ENCODE measurements around the gene LAMC3. TPM values are rescaled to one million over a fixed set of nuclear protein-coding genes. Genes with fewer than 3 reads are reported as not detected.

LAMC3 gene
- total RNA-seq = under 0.01 TPM

- DNase-seq (ENCODE audit: low read depth in 2 of 3, low spot score in 2 of 3) = peak in 2 of 3 donors; percentile 51 to 53
Measured at GRCh38 chr9:131008909-131009618, at the start of gene LAMC3. TSS of gene LAMC3 (plus strand) at chr9:131009174. CDS start at chr9:131009215, 41 bp downstream.

GRCh38 chr9:130959809-130960334 is 49.1 kb upstream of the LAMC3 start:
- DNase-seq (ENCODE audit: low read depth in 2 of 3, low spot score in 2 of 3) = no peak

GRCh38 chr9:130960522-130961378 is 48.2 kb upstream of the LAMC3 start:
- DNase-seq (ENCODE audit: low read depth in 2 of 3, low spot score in 2 of 3) = no peak

- no peak for DNase-seq (ENCODE audit: low read depth in 2 of 3, low spot score in 2 of 3)
Measured at GRCh38 chr9:130961511-130962300, 47.3 kb upstream of the LAMC3 start.

GRCh38 chr9:130962418-130963316 is 46.3 kb upstream of the LAMC3 start:
- no peak for DNase-seq (ENCODE audit: low read depth in 2 of 3, low spot score in 2 of 3)

- no peak for DNase-seq (ENCODE audit: low read depth in 2 of 3, low spot score in 2 of 3)
Measured at GRCh38 chr9:130963337-130963908, 45.6 kb upstream of the LAMC3 start.

GRCh38 chr9:130963916-130964315 is 45.1 kb upstream of the LAMC3 start:
- DNase-seq (ENCODE audit: low read depth in 2 of 3, low spot score in 2 of 3) = no peak

GRCh38 chr9:130965680-130966079 is 43.3 kb upstream of the LAMC3 start:
- DNase-seq (ENCODE audit: low read depth in 2 of 3, low spot score in 2 of 3) = no peak

GRCh38 chr9:130970052-130970451 is 38.9 kb upstream of the LAMC3 start:
- no peak for DNase-seq (ENCODE audit: low read depth in 2 of 3, low spot score in 2 of 3)

GRCh38 chr9:130970855-130971254 is 38.1 kb upstream of the LAMC3 start:
- no peak for DNase-seq (ENCODE audit: low read depth in 2 of 3, low spot score in 2 of 3)

- DNase-seq (ENCODE audit: low read depth in 2 of 3, low spot score in 2 of 3) = no peak
Measured at GRCh38 chr9:130971294-130971849, 37.6 kb upstream of the LAMC3 start.

- DNase-seq (ENCODE audit: low read depth in 2 of 3, low spot score in 2 of 3) = no peak
Measured at GRCh38 chr9:130972277-130972956, 36.6 kb upstream of the LAMC3 start.

GRCh38 chr9:130972957-130973685 is 35.9 kb upstream of the LAMC3 start:
- DNase-seq (ENCODE audit: low read depth in 2 of 3, low spot score in 2 of 3) = no peak

GRCh38 chr9:130973686-130974281 is 35.2 kb upstream of the LAMC3 start:
- DNase-seq (ENCODE audit: low read depth in 2 of 3, low spot score in 2 of 3) = no peak

- DNase-seq (ENCODE audit: low read depth in 2 of 3, low spot score in 2 of 3) = no peak
Measured at GRCh38 chr9:130974697-130975096, 34.3 kb upstream of the LAMC3 start.

- DNase-seq (ENCODE audit: low read depth in 2 of 3, low spot score in 2 of 3) = no peak
Measured at GRCh38 chr9:130975156-130975555, 33.8 kb upstream of the LAMC3 start.
